RWPE1 (cell line): ENCODE data around the gene PPP1R3E.
A peak's percentile ranks its signal among the peaks of the same experiment; 100 is the strongest.
"Not testable (repeated sequence)": the region's sequence is repeated elsewhere in the genome, so short reads cannot be mapped to it uniquely, and the experiment has no call there.

Source experiments
- CTCF ChIA-PET: fragments of 350-600 bp; sonication (Branson Sonifier 250); formaldehyde crosslinking; extraction: SDS; loops from one replicate; lab custom pipeline; 2021; lab: Yijun Ruan, JAX
- POLR2A ChIA-PET: fragments of 400-600 bp; formaldehyde crosslinking; extraction: SDS; loops from one replicate; lab custom pipeline; 2020; ENCODE audit warnings: antibody characterized with exemption; ENCODE audit not compliant: low non-redundant PET; lab: Yijun Ruan, JAX
- DNase-seq: peaks from one replicate; pipeline ENCODE4 v3.0.0; 2012; ENCODE audit warnings: low spot score
- H3K27ac ChIP-seq: fragments of 450-650 bp; 2 replicates; pipeline ENCODE4 v1.5.1; 2017
- CTCF ChIP-seq: fragments of 450-650 bp; conservative IDR thresholded peaks from 2 replicates; pipeline ENCODE4 v1.5.1; 2017; ENCODE audit warnings: low read depth, mild to moderate bottlenecking

The PPP1R3E gene

GRCh38 chr14:23327947-23328744 is 25.5 kb upstream of the PPP1R3E start:
- TF ChIP-seq CTCF = peak; percentile 89
- no peak overlapping the region for H3K27ac ChIP-seq
- POLR2A ChIA-PET = no interaction called here

GRCh38 chr14:23326491-23327332 is 24.1 kb upstream of the PPP1R3E start:
- POLR2A ChIA-PET = interaction anchor here (0.6 to 1.0 kb wide), 3 partner anchors 20 to 58 kb away, joined by 4 to 6 read pairs (median 4); partner anchors contain the start of gene BCL2L2
- no peak for DNase-seq
- no peak for TF ChIP-seq CTCF
- CTCF ChIA-PET = interaction anchor here (0.5 to 2.7 kb wide), 8 partner anchors 49 to 602 kb away, joined by 3 to 34 read pairs (median 3); no protein-coding TSS in a partner anchor
- peak overlapping the region; percentile 32; the same call in 1 of the 2 replicates for H3K27ac ChIP-seq

More at GRCh38 chr14:23327947-23328744, 25.5 kb upstream of the PPP1R3E start:
- peak; percentile 76 for DNase-seq
- CTCF ChIA-PET = interaction anchor here (2.7 kb wide), 1 partner anchor 52 kb away, joined by 34 read pairs; no protein-coding TSS in a partner anchor

- H3K27ac ChIP-seq = not testable (repeated sequence)
- POLR2A ChIA-PET = interaction anchor here (0.7 kb wide), 1 partner anchor 59 kb away, joined by 6 read pairs; no protein-coding TSS in a partner anchor
Observed at GRCh38 chr14:23325746-23326145, 23.1 kb upstream of the PPP1R3E start.

GRCh38 chr14:23324993-23325392 is 22.3 kb upstream of the PPP1R3E start:
- DNase-seq = no peak
- TF ChIP-seq CTCF = no peak
- H3K27ac ChIP-seq = no peak overlapping the region
- POLR2A ChIA-PET = no interaction called here
- CTCF ChIA-PET = no interaction called here

More at GRCh38 chr14:23325746-23326145, 23.1 kb upstream of the PPP1R3E start:
- DNase-seq = not testable (repeated sequence)
- CTCF ChIA-PET = interaction anchor here (0.7 to 2.7 kb wide), 4 partner anchors 54 to 603 kb away, joined by 3 to 34 read pairs (median 4); no protein-coding TSS in a partner anchor

GRCh38 chr14:23324455-23324846 is 21.8 kb upstream of the PPP1R3E start:
- H3K27ac ChIP-seq = peak overlapping the region; percentile 26; the same call in 1 of the 2 replicates
- ChIA-PET POLR2A (no interaction called here), CTCF (no interaction called here)
- TF ChIP-seq CTCF = no peak
- no peak for DNase-seq

- DNase-seq = no peak
- H3K27ac ChIP-seq = peak overlapping the region; percentile 26; the same call in 1 of the 2 replicates
- POLR2A ChIA-PET = interaction anchor here (0.5 to 0.6 kb wide), 2 partner anchors 45 to 153 kb away, joined by 5 to 8 read pairs; no protein-coding TSS in a partner anchor
- CTCF ChIA-PET = interaction anchor here (3.0 kb wide), 1 partner anchor 56 kb away, joined by 12 read pairs; no protein-coding TSS in a partner anchor
- no peak for TF ChIP-seq CTCF
Observed at GRCh38 chr14:23323838-23324454, 21.3 kb upstream of the PPP1R3E start.
